Activated CD8-positive, alpha-beta memory T cell treated with anti-CD3 and anti-CD28 coated beads for 1 hour (primary cell): ENCODE results near the gene NPW.

Experiments used
- DNase-seq, 2 donors: peaks; one replicate each; pipeline ENCODE4 v3.0.0-alpha.2; 2020; ENCODE audit warnings: low read depth in 1 of 2; ENCODE audit errors: extremely low read depth in 1 of 2

The NPW gene

DNA sequence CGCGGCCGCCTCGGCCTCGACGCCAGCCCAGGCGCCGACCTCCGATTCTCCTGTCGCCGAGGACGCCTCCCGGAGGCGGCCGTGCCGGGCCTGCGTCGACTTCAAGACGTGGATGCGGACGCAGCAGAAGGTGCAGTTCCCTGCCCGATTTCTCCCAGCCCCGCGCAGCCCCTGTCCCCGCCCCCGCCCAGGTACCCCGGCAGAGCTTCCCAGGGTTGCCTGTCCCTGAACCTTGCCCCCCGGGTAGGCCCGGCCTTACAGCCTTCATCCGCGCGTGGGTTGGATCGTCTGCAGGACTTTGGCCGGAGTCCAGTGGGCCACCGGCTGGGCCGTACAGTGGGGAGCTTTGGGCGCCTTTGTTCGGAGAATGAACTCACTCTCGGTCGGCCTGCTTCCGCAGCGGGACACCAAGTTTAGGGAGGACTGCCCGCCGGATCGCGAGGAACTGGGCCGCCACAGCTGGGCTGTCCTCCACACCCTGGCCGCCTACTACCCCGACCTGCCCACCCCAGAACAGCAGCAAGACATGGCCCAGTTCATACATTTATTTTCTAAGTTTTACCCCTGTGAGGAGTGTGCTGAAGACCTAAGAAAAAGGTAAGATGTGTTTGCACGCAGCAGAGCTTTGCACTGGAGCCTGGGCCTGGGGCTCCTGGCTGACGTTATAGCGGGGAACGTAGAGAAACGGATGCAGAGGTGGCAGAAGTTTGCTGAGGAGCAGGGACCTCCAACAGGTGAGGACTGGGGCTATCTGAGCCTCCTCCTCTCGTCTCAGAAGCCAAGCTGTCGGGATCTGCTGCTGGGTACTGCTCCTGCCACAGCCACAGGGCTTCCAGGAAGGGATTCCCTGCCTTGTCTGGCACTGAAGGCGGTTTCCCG is 35.0 kb upstream of the NPW start:
- no peak for DNase-seq

DNA sequence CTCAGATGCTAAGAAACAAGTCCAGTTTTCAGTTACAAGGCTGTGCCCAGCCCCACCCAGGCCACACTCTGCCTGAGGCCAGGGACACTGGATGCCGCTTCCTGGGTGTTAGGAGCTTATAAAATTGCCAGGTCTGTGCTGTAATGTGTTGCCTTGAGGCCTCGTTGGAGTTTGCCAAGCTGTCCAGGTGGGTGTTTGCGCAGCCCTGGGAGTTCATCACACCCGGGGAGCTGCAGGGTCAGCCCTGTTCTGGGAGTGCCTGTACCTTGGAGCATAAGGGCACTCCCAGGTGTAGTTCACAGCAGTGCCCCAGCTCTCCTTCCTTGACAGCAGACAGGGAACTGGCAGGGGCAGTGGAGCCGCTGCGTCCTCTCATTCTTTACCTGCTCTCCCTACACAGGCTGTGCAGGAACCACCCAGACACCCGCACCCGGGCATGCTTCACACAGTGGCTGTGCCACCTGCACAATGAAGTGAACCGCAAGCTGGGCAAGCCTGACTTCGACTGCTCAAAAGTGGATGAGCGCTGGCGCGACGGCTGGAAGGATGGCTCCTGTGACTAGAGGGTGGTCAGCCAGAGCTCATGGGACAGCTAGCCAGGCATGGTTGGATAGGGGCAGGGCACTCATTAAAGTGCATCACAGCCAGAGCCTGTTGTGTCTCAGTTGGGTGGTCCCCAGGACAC is 34.0 kb upstream of the NPW start:
- no peak for DNase-seq

- DNase-seq, result no peak
Measured at GRCh38 chr16:1987198-1987597, 32.4 kb upstream of the NPW start.

- no peak for DNase-seq
Measured at GRCh38 chr16:1989209-1990100, 30.1 kb upstream of the NPW start, which contains the start of gene SYNGR3. Gene SYNGR3 (plus strand): TSS chr16:1989970. CDS start chr16:1990103, 133 bp downstream.

DNA sequence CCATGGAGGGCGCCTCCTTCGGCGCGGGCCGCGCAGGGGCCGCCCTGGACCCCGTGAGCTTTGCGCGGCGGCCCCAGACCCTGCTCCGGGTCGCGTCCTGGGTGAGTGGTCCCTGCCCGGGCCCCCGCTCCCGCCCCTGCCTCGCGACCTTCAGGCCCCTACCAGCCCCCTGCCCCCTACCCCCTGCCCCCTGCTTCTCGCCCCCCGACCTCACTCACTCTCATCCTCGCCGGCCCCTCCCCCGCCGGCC is 29.6 kb upstream of the NPW start:
- DNase-seq, result no peak

GRCh38 chr16:1990351-1991134 is 29.0 kb upstream of the NPW start:
- DNase-seq, result no peak

DNA sequence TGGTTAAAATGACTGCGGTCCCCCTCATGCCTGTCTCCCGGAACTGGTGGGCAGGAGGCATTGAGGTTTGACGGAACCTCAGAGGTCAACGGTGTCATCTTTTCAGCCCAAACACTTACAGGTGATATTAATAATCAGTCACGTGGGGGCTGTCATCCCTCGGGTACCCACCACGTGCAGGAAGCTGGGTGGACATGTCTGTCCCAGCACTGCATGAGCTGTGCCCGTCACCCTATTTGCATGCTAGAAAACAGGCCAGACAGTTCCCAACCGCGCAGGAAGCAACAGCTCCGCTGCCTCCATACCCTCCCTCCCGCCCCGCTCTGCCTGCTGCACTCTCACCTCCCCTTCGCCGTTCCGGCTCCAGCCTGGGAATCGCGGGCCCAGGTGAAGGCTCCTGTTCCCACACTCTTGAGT is 28.4 kb upstream of the NPW start:
- no peak for DNase-seq

DNA sequence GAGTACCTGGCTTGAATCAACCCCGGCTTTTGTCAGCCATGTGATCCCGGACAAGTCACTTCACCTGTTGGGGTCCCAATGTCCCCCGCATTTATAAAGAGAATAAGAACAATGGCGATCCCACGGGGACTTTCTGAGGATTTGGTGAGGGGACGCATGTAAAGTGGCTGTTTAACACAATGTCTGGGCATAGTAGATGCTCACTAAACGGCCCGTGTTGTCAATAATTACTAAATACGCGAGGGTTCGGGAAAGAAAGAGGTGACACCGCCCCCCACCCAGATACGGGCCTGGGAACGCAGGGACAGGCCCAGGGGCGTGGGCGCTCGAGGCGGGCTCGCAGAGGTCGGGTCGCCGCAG is 28.0 kb upstream of the NPW start:
- no peak for DNase-seq

DNA sequence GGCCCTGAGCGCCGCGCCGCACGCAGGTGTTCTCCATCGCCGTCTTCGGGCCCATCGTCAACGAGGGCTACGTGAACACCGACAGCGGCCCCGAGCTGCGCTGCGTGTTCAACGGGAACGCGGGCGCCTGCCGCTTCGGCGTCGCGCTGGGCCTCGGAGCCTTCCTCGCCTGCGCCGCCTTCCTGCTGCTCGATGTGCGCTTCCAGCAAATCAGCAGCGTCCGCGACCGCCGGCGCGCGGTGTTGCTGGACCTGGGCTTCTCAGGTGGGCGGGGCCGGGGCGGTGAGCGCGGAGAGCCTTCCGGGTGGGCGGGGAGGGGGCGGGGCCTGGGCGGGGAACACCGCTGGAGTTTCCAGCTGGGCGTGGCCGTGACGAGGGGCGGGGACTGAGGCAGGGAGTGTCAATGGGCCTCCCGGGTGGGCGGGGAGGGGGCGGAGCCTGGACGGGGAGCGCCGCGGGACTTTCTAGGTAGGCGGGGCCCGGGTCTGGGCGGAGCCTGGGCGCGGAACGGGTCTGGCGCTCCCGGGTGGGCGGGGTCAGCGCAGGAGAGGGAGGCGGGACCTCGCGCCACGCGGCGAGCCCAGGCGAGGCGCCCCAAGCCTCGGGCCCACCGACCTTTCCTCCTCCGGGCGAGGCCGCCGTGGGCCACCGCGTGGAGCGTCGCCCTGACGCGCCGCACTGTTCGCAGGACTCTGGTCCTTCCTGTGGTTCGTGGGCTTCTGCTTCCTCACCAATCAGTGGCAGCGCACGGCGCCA is 27.5 kb upstream of the NPW start:
- peak; percentile 98 for DNase-seq

DNA sequence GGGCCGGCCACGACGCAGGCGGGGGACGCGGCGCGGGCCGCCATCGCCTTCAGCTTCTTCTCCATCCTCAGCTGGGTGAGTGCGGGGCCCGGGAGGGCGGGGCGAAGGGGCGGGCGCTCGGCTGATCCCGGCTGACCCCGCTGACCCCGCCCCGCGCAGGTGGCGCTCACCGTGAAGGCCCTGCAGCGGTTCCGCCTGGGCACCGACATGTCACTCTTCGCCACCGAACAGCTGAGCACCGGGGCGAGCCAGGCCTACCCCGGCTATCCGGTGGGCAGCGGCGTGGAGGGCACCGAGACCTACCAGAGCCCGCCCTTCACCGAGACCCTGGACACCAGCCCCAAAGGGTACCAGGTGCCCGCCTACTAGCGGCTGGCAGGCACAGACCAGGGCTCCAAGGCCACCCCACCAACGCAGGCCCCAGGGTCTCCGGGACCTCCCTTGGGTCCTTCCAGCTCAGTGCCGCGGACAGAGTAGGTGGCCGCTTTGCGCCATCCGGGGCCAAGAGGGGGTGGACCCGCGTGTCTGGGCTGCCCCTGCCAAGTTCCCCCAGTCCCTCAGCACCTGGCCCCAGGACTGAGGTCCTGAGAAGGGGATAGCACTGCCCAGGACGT is 26.8 kb upstream of the NPW start:
- no peak for DNase-seq

GRCh38 chr16:1993731-1994131 is 25.9 kb upstream of the NPW start:
- no peak for DNase-seq

GRCh38 chr16:1997494-1998359 is 21.9 kb upstream of the NPW start:
- no peak for DNase-seq

DNA sequence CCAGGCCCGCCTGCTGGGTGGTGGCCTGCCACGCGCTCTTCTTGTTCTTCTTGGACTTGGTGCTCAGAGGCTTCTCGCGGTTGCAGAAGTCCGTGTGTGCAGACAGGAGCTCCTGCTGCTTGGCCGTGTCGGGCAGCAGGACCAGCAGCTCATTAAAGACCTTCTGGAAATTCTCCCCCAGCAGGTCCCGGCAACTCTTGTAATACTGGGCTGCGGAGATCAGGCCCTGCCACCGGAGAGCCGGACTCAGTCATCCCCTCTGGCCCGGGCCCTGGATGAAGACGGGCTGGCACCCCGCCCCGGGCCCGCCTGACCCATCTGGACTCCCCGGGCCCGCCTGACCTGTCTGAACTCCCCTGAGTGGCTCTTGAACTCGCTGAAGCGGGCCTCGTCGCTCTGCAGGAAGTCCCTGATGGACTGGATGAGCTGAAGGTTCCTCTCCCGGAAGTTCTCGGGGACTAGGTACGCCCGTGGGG is 21.2 kb upstream of the NPW start:
- no peak for DNase-seq

- DNase-seq, result no peak
Measured at GRCh38 chr16:1998852-1999801, 20.5 kb upstream of the NPW start.

- DNase-seq, result no peak
Measured at GRCh38 chr16:1999866-2000514, 19.6 kb upstream of the NPW start.

DNA sequence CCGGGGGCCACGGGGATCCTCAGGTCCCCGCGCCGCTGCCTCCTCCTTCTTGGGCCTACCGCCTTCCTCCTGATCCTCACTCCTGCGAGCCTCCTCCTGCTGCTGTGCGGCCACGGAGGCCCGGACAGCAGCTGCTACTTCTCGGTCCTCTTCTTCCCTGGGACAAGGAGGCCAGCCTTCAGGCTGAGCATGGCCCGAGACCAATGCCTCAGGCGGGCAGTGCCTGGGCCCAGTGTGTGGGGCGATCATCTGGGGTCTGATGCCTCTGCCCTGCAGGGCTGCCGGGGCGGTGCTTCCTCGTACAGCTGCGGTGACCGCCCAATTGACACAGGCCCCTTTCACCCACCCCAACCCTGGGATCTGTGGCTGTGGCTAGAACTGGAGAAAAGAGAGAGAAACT is 18.6 kb upstream of the NPW start:
- DNase-seq, result no peak
